OCI-LY1 (cell line): ENCODE measurements around the gene REEP5.

Experiments
- EZH2 ChIP-seq: fragments of 200-600 bp; sonication (generic), shearing (Covaris generic); IDR thresholded peaks from 2 replicates; pipeline ENCODE4 v1.8.0; 2017; ENCODE audit warnings: borderline replicate concordance, mixed run types, mild to moderate bottlenecking, antibody characterized with exemption, low read length, moderate library complexity, mixed read lengths
- TF ChIP-seq, protein P1 (sequence below): fragments of 200-600 bp; sonication (generic), shearing (Covaris generic); IDR thresholded peaks from 2 replicates; pipeline ENCODE4 v1.5.1; 2017; ENCODE audit warnings: mild to moderate bottlenecking, antibody characterized with exemption, low read length, moderate library complexity, mixed read lengths

DNA sequence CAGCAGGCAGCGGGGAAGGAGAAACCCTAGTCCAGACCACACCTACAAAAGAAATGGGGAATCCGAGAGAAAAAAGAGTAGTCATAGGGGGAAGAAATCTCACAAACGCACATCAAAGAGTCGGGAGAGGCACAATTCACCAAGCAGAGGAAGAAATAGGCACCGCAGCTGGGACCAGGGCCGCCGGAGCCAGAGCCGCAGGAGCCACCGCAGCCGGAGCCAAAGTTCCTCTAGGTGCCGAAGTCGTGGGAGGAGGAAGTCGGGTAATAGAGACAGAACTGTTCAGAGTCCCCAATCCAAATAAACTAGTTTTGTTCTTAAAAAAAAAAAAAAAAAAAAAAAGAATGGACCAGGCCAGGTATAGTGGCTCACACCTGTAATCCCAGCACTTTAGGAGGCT is 29.3 kb downstream of the REEP5 start:
- TF ChIP-seq, protein P1, sequence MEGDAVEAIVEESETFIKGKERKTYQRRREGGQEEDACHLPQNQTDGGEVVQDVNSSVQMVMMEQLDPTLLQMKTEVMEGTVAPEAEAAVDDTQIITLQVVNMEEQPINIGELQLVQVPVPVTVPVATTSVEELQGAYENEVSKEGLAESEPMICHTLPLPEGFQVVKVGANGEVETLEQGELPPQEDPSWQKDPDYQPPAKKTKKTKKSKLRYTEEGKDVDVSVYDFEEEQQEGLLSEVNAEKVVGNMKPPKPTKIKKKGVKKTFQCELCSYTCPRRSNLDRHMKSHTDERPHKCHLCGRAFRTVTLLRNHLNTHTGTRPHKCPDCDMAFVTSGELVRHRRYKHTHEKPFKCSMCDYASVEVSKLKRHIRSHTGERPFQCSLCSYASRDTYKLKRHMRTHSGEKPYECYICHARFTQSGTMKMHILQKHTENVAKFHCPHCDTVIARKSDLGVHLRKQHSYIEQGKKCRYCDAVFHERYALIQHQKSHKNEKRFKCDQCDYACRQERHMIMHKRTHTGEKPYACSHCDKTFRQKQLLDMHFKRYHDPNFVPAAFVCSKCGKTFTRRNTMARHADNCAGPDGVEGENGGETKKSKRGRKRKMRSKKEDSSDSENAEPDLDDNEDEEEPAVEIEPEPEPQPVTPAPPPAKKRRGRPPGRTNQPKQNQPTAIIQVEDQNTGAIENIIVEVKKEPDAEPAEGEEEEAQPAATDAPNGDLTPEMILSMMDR, result no peak
- TF ChIP-seq EZH2, result no peak
